Liver (tissue), 9 donors: ENCODE measurements around the gene DUS1L. TPM values are rescaled to one million over a fixed set of nuclear protein-coding genes. Genes with fewer than 3 reads are reported as not detected.

Experiments
- DNase-seq: peaks from one replicate; pipeline ENCODE4 v3.0.0-alpha.2; 2017; ENCODE audit warnings: low spot score
- H3K27ac ChIP-seq, 2 donors: one replicate each; pipeline ENCODE4 v1.7.0; 2013; ENCODE audit warnings: inconsistent platforms in 2 of 2, low read length in 2 of 2, control low read depth in 1 of 2, low read depth in 1 of 2, mild to moderate bottlenecking in 1 of 2
- H3K27me3 ChIP-seq, 4 donors: one replicate each; pipeline versions ENCODE4 v1.6.1 to v1.7.0; 2013; ENCODE audit warnings: low read length in 3 of 4, inconsistent platforms in 1 of 4, mild to moderate bottlenecking in 1 of 4, moderate library complexity in 1 of 4; ENCODE audit not compliant: control insufficient read depth in 4 of 4, insufficient read depth in 4 of 4
- H3K36me3 ChIP-seq, 4 donors: one replicate each; pipeline versions ENCODE4 v1.6.1 to v1.7.0; 2013; ENCODE audit warnings: low read length in 3 of 4, mild to moderate bottlenecking in 3 of 4, low read depth in 1 of 4, moderate library complexity in 1 of 4; ENCODE audit not compliant: control insufficient read depth in 4 of 4, insufficient read depth in 3 of 4
- H3K4me1 ChIP-seq, 4 donors: one replicate each; pipeline versions ENCODE4 v1.6.1 to v1.7.0; 2013; ENCODE audit warnings: low read length in 3 of 4, mild to moderate bottlenecking in 3 of 4, moderate library complexity in 1 of 4; ENCODE audit not compliant: control insufficient read depth in 4 of 4, insufficient read depth in 4 of 4
- H3K4me3 ChIP-seq, 3 donors: one replicate each; pipeline versions ENCODE4 v1.6.1 to v1.7.0; 2013; ENCODE audit warnings: low read length in 3 of 3, control low read depth in 1 of 3, low read depth in 1 of 3, mild to moderate bottlenecking in 1 of 3
- H3K9ac ChIP-seq, 2 donors: one replicate each; pipeline ENCODE4 v1.7.0; 2013; ENCODE audit warnings: low read length in 2 of 2, mild to moderate bottlenecking in 2 of 2, moderate library complexity in 2 of 2, control low read depth in 1 of 2, low read depth in 1 of 2
- H3K9me3 ChIP-seq, 4 donors: one replicate each; pipeline versions ENCODE4 v1.6.1 to v1.7.0; 2013; ENCODE audit warnings: low read length in 3 of 4; ENCODE audit not compliant: control insufficient read depth in 4 of 4
- ATF3 ChIP-seq: IDR thresholded peaks from 2 replicates; pipeline ENCODE4 v1.6.1; 2016; ENCODE audit warnings: antibody characterized with exemption
- CTCF ChIP-seq: fragments of 150-350 bp; IDR thresholded peaks from 2 replicates; pipeline ENCODE4 v1.5.1; 2017; ENCODE audit warnings: improper control_type of control experiment, low read depth, low read length; ENCODE audit not compliant: missing input control
- EGR1 ChIP-seq, 2 donors: IDR thresholded peaks; 2 replicates each; pipeline ENCODE4 v1.6.1; 2016 to 2018; ENCODE audit warnings: antibody characterized with exemption in 2 of 2, low read depth in 2 of 2
- FOXA1 ChIP-seq: IDR thresholded peaks from 2 replicates; pipeline ENCODE4 v1.6.1; 2016; ENCODE audit warnings: antibody characterized with exemption
- FOXA2 ChIP-seq: IDR thresholded peaks from 2 replicates; pipeline ENCODE4 v1.6.1; 2016; ENCODE audit warnings: antibody characterized with exemption
- GABPA ChIP-seq, 2 donors: IDR thresholded peaks in 1 of 2; conservative IDR thresholded peaks in 1 of 2; 2 replicates each; pipeline ENCODE4 v1.6.1; 2016; ENCODE audit warnings: antibody characterized with exemption in 2 of 2, mild to moderate bottlenecking in 1 of 2, moderate library complexity in 1 of 2
- HNF4A ChIP-seq, 2 donors: conservative IDR thresholded peaks; 2 replicates each; pipeline ENCODE4 v1.6.1; 2016; ENCODE audit warnings: antibody characterized with exemption in 2 of 2, mild to moderate bottlenecking in 2 of 2
- HNF4G ChIP-seq: IDR thresholded peaks from 2 replicates; pipeline ENCODE4 v1.6.1; 2016; ENCODE audit warnings: antibody characterized with exemption
- JUND ChIP-seq, 2 donors: IDR thresholded peaks; 2 replicates each; pipeline ENCODE4 v1.6.1; 2016; ENCODE audit warnings: antibody characterized with exemption in 2 of 2
- MAX ChIP-seq: IDR thresholded peaks from 2 replicates; pipeline ENCODE4 v1.6.1; 2016; ENCODE audit warnings: antibody characterized with exemption
- NR2F2 ChIP-seq: IDR thresholded peaks from 2 replicates; pipeline ENCODE4 v1.6.1; 2016; ENCODE audit warnings: antibody characterized with exemption
- RAD21 ChIP-seq, 2 donors: IDR thresholded peaks; 2 replicates each; pipeline ENCODE4 v1.6.1; 2016; ENCODE audit warnings: antibody characterized with exemption in 2 of 2, mild to moderate bottlenecking in 2 of 2
- REST ChIP-seq: IDR thresholded peaks from 2 replicates; pipeline ENCODE4 v1.6.1; 2016; ENCODE audit warnings: antibody characterized with exemption, mild to moderate bottlenecking
- RXRA ChIP-seq, 2 donors: IDR thresholded peaks; 2 replicates each; pipeline ENCODE4 v1.6.1; 2017 to 2018; ENCODE audit warnings: antibody characterized with exemption in 2 of 2, mild to moderate bottlenecking in 1 of 2
- SP1 ChIP-seq: IDR thresholded peaks from 2 replicates; pipeline ENCODE4 v1.6.1; 2018; ENCODE audit warnings: antibody characterized with exemption, mild to moderate bottlenecking
- YY1 ChIP-seq: IDR thresholded peaks from 2 replicates; pipeline ENCODE4 v1.6.1; 2016; ENCODE audit warnings: antibody characterized with exemption, mild to moderate bottlenecking
- WGBS: extraction: QIAGEN DNeasy Blood & Tissue Kit; methylation state at CpG from one replicate; pipeline ENCODE4 v1.1.7; 2013; 5-methylcytosine and 5-hydroxymethylcytosine counted together
- polyA plus RNA-seq, 2 donors: library from polyadenylated mRNA; stranded (reverse) in 1 of 2; unstranded in 1 of 2; fragments of 200-250 nt in 1 of 2; fragments of >200 nt in 1 of 2; fragmentation: Nextera tagmentation in 1 of 2; extraction: Ambion mirVana in 1 of 2; gene quantifications; one replicate each; pipeline versions ENCODE4 v1.2.1 to v1.2.3, GENCODE V29; 2013 to 2015
- total RNA-seq, 2 donors: library from RNA; depleted of rRNA; stranded (reverse); fragments of >200 nt; gene quantifications; one replicate each; pipeline ENCODE4 v1.2.3, GENCODE V29; 2014
- donor health status: healthy.
- donor health status: healthy.
- donor health status: healthy.
- donor health status: healthy.
- donor health status: healthy.

DUS1L gene
- total and polyA plus RNA-seq, 4 donors: 40.6 to 74.7 (median 53.3) TPM

DNA sequence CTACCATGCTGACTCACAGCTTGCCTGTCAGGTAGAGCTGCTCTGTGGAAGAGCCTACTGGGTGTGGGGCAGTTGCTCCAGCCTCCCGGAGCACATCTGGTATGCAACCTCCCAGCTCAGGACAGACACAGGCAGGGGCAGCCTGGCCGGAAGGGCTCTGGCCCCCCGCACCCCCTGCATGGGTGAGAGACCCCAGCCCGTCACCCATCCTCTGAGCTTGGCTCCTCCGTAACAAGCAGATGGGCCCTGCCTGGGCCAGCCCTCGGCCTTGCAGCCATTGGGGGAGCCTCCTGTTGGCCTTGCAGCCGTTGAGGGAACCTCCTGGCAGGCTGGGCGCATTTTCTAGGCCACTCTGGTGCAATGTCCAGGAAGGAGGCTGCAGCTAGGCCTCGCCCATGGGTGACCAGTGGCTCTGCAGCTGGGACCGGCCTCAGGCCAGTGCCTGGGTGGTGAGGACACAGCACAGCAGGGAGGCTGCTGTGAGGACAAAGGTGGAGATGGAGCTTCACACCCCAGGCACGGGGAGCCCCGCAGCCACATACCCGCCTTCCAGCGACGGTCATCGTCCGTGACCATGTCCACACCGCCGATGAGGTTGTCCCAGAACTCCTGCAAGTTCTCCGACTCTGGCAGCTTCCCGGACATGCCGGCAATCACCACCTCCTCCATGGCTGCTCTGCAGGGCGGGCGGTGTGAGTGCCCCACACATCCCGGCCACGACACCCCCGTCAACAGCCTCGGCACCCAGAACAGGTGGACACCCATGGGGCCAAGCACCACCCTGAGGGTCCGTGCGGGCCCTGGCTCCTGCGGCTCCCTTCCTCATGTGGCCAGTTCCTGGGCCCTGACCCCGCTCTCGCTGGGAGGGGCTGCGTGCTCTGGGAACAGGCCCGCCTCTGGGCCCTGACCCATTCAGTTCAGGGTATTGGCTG lies 30.4 kb upstream of the DUS1L start:
- Histone ChIP-seq H3K9ac (peak overlapping the region; percentile 76 to 80), H3K9me3 (no peaks in the 10 kb centered on the region), H3K4me1 (peaks cover 21 to 76% (median 47%) of the 10 kb centered on the region in 4 donors), H3K27me3 (no peaks in the 10 kb centered on the region), H3K36me3 (peaks cover 12 to 19% (median 13%) of the 10 kb centered on the region in 4 donors), H3K4me3 (peak overlapping the region; percentile 53 to 92 (median 69)), H3K27ac (peak overlapping the region; percentile 78 to 93)
- no peak for DNase-seq
- 37% methylated on average over 35 of the region's 35 CpGs for WGBS
- no peak for TF ChIP-seq EGR1 (IDR thresholded peaks at IDR 0.05; ENCODE audit: low read depth in 2 of 2)
- TF ChIP-seq HNF4A (conservative IDR thresholded peaks at IDR 0.05): peak in 1 of 2 donors; percentile 35
- TF ChIP-seq NR2F2: no peak
- peak in 1 of 2 donors; percentile 27 for TF ChIP-seq RXRA (IDR thresholded peaks at IDR 0.05)
- TF ChIP-seq CTCF: no peak
- TF ChIP-seq YY1: peak; percentile 50
- TF ChIP-seq SP1: no peak
- TF ChIP-seq MAX: no peak
- TF ChIP-seq FOXA1: no peak
- no peak for TF ChIP-seq ATF3
- peak; percentile 15 for TF ChIP-seq REST

GRCh38 chr17:82094931-82095776 lies 29.6 kb upstream of the DUS1L start:
- Histone ChIP-seq H3K36me3 (peaks cover 14 to 27% (median 16%) of the 10 kb centered on the region in 4 donors), H3K9me3 (no peaks in the 10 kb centered on the region), H3K27ac (peak overlapping the region in 1 of 2 donors; percentile 93), H3K4me1 (peaks cover 16 to 71% (median 42%) of the 10 kb centered on the region in 4 donors), H3K27me3 (no peaks in the 10 kb centered on the region), H3K4me3 (peak overlapping the region; percentile 53 to 92 (median 69)), H3K9ac (peak overlapping the region; percentile 23 to 80)
- no peak for DNase-seq
- 41% methylated on average over 37 of the region's 37 CpGs for WGBS
- TF ChIP-seq REST (no peak), HNF4G (no peak), MAX (no peak), HNF4A (conservative IDR thresholded peaks at IDR 0.05) (no peak), JUND (IDR thresholded peaks at IDR 0.05) (no peak), RAD21 (IDR thresholded peaks at IDR 0.05) (no peak), YY1 (no peak), FOXA1 (no peak), GABPA (IDR thresholded peaks at IDR 0.05 in 1 of 2, conservative IDR thresholded peaks at IDR 0.05 in 1 of 2) (no peak), RXRA (IDR thresholded peaks at IDR 0.05) (no peak), FOXA2 (no peak)
